Measurements from ENCODE around the gene HOXA11. TPM values are rescaled to one million over a fixed set of nuclear protein-coding genes. Genes with fewer than 3 reads are reported as not detected.
A peak's percentile ranks its signal among the peaks of the same experiment; 100 is the strongest.

HOXA11 gene
- total RNA-seq, 1 experiment from 2014 or later, result 5.9 TPM

GRCh38 chr7:27160546-27161213 is 24.4 kb downstream of the HOXA11 start:
- no peaks in the 10 kb centered on the region for H3K9me3 ChIP-seq (replicated peaks)
- DNase-seq (ENCODE audit: low read depth in 1 of 2, low spot score in 2 of 2), result peak; percentile 78 to 87
- no peak overlapping the region for H3K27ac ChIP-seq
- H3K4me1 ChIP-seq (replicated peaks), result peaks cover 33% of the 10 kb centered on the region
- peaks cover 28% of the 10 kb centered on the region for H3K36me3 ChIP-seq
- H3K27me3 ChIP-seq (replicated peaks), result no peaks in the 10 kb centered on the region
- peak overlapping the region; percentile 38 for H3K4me3 ChIP-seq

GRCh38 chr7:27160145-27160545 is 24.9 kb downstream of the HOXA11 start:
- no peak overlapping the region for H3K4me3 ChIP-seq
- H3K27me3 ChIP-seq (replicated peaks), result no peaks in the 10 kb centered on the region
- no peaks in the 10 kb centered on the region for H3K9me3 ChIP-seq (replicated peaks)
- H3K27ac ChIP-seq, result no peak overlapping the region
- H3K36me3 ChIP-seq, result peaks cover 28% of the 10 kb centered on the region
- peaks cover 36% of the 10 kb centered on the region for H3K4me1 ChIP-seq (replicated peaks)
- DNase-seq (ENCODE audit: low read depth in 1 of 2, low spot score in 2 of 2), result no peak

- Histone ChIP-seq H3K4me1 (replicated peaks) (peaks cover 30% of the 10 kb centered on the region), H3K36me3 (peaks cover 24% of the 10 kb centered on the region), H3K27me3 (replicated peaks) (no peaks in the 10 kb centered on the region), H3K9me3 (replicated peaks) (no peaks in the 10 kb centered on the region), H3K27ac (no peak overlapping the region), H3K4me3 (no peak overlapping the region)
- no peak for DNase-seq (ENCODE audit: low read depth in 1 of 2, low spot score in 2 of 2)
Measured at GRCh38 chr7:27159266-27160144, 25.5 kb downstream of the HOXA11 start.

- peaks cover 16% of the 10 kb centered on the region for H3K36me3 ChIP-seq
- peaks cover 24% of the 10 kb centered on the region for H3K4me1 ChIP-seq (replicated peaks)
- H3K4me3 ChIP-seq, result no peak overlapping the region
- no peak overlapping the region for H3K27ac ChIP-seq
- H3K27me3 ChIP-seq (replicated peaks), result no peaks in the 10 kb centered on the region; the same call in 1 of the 2 replicates
- DNase-seq (ENCODE audit: low read depth in 1 of 2, low spot score in 2 of 2), result no peak
- no peaks in the 10 kb centered on the region for H3K9me3 ChIP-seq (replicated peaks)
Measured at GRCh38 chr7:27158436-27159265, 26.4 kb downstream of the HOXA11 start.

GRCh38 chr7:27157702-27158431 is 27.2 kb downstream of the HOXA11 start:
- Histone ChIP-seq H3K27ac (no peak overlapping the region), H3K27me3 (replicated peaks) (no peaks in the 10 kb centered on the region; the same call in 1 of the 2 replicates)

GRCh38 chr7:27156916-27157701 is 27.9 kb downstream of the HOXA11 start:
- Histone ChIP-seq H3K36me3 (peaks cover 3% of the 10 kb centered on the region; the same call in 1 of the 2 replicates), H3K9me3 (replicated peaks) (no peaks in the 10 kb centered on the region), H3K27ac (no peak overlapping the region)

More at GRCh38 chr7:27157702-27158431, 27.2 kb downstream of the HOXA11 start:
- H3K4me3 ChIP-seq, result no peak overlapping the region
- H3K4me1 ChIP-seq (replicated peaks), result peaks cover 17% of the 10 kb centered on the region
- DNase-seq (ENCODE audit: low read depth in 1 of 2, low spot score in 2 of 2), result no peak
- peaks cover 8% of the 10 kb centered on the region for H3K36me3 ChIP-seq
- no peaks in the 10 kb centered on the region for H3K9me3 ChIP-seq (replicated peaks)

GRCh38 chr7:27156508-27156898 is 28.5 kb downstream of the HOXA11 start, which contains the start of gene HOXA7:
Gene HOXA7, minus strand, starts transcription at chr7:27156675. Its CDS starts 130 bp downstream, at chr7:27156545.
- peaks cover 30% of the 10 kb centered on the region for H3K4me1 ChIP-seq (replicated peaks)
- peak in 1 of 2 experiments; percentile 76 for DNase-seq (ENCODE audit: low read depth in 1 of 2, low spot score in 2 of 2)
- no peaks in the 10 kb centered on the region for H3K9me3 ChIP-seq (replicated peaks)
- no peak within 1 kb of the TSS; the same call in 1 of the 2 replicates for H3K27ac ChIP-seq
- H3K27me3 ChIP-seq (replicated peaks), result no peaks in the 10 kb centered on the region; the same call in 1 of the 2 replicates
- H3K36me3 ChIP-seq, result no peaks in the 10 kb centered on the region
- peak within 1 kb of the TSS; percentile 46 for H3K4me3 ChIP-seq

More at GRCh38 chr7:27156916-27157701, 27.9 kb downstream of the HOXA11 start:
- Histone ChIP-seq H3K4me1 (replicated peaks) (peaks cover 24% of the 10 kb centered on the region), H3K4me3 (peak overlapping the region; percentile 46), H3K27me3 (replicated peaks) (no peaks in the 10 kb centered on the region; the same call in 1 of the 2 replicates)
- peak in 1 of 2 experiments; percentile 35 for DNase-seq (ENCODE audit: low read depth in 1 of 2, low spot score in 2 of 2)

- Histone ChIP-seq H3K36me3 (no peaks in the 10 kb centered on the region), H3K4me3 (peak overlapping the region; percentile 46), H3K9me3 (replicated peaks) (no peaks in the 10 kb centered on the region), H3K4me1 (replicated peaks) (peaks cover 33% of the 10 kb centered on the region), H3K27me3 (replicated peaks) (no peaks in the 10 kb centered on the region; the same call in 1 of the 2 replicates), H3K27ac (no peak overlapping the region; the same call in 1 of the 2 replicates)
- peak; percentile 43 to 58 for DNase-seq (ENCODE audit: low read depth in 1 of 2, low spot score in 2 of 2)
Measured at GRCh38 chr7:27155816-27156507, 29.1 kb downstream of the HOXA11 start.

- no peaks in the 10 kb centered on the region for H3K36me3 ChIP-seq
- peaks cover 32% of the 10 kb centered on the region for H3K4me1 ChIP-seq (replicated peaks)
- no peaks in the 10 kb centered on the region; the same call in 1 of the 2 replicates for H3K27me3 ChIP-seq (replicated peaks)
- H3K9me3 ChIP-seq (replicated peaks), result no peaks in the 10 kb centered on the region
- H3K27ac ChIP-seq, result no peak overlapping the region
- peak overlapping the region; percentile 46 for H3K4me3 ChIP-seq
- DNase-seq (ENCODE audit: low read depth in 1 of 2, low spot score in 2 of 2), result no peak
Measured at GRCh38 chr7:27154901-27155815, 29.9 kb downstream of the HOXA11 start.

GRCh38 chr7:27154369-27154768 is 30.7 kb downstream of the HOXA11 start:
- DNase-seq (ENCODE audit: low read depth in 1 of 2, low spot score in 2 of 2), result no peak
- H3K36me3 ChIP-seq, result no peaks in the 10 kb centered on the region
- no peak overlapping the region for H3K4me3 ChIP-seq
- no peak overlapping the region for H3K27ac ChIP-seq
- H3K9me3 ChIP-seq (replicated peaks), result no peaks in the 10 kb centered on the region
- peaks cover 33% of the 10 kb centered on the region for H3K4me1 ChIP-seq (replicated peaks)
- H3K27me3 ChIP-seq (replicated peaks), result no peaks in the 10 kb centered on the region; the same call in 1 of the 2 replicates

GRCh38 chr7:27153526-27153925 is 31.5 kb downstream of the HOXA11 start:
- H3K4me1 ChIP-seq (replicated peaks), result peaks cover 41% of the 10 kb centered on the region
- no peak for DNase-seq (ENCODE audit: low read depth in 1 of 2, low spot score in 2 of 2)
- no peaks in the 10 kb centered on the region for H3K9me3 ChIP-seq (replicated peaks)
- H3K4me3 ChIP-seq, result no peak overlapping the region
- H3K27me3 ChIP-seq (replicated peaks), result no peaks in the 10 kb centered on the region; the same call in 1 of the 2 replicates
- H3K36me3 ChIP-seq, result no peaks in the 10 kb centered on the region
- no peak overlapping the region for H3K27ac ChIP-seq

All from SJSA1 (cell line).